M059J (cell line): ENCODE data around the gene ING5. TPM values are rescaled to one million over a fixed set of nuclear protein-coding genes. Genes with fewer than 3 reads are reported as not detected.
"Not testable (repeated sequence)": the region's sequence is repeated elsewhere in the genome, so short reads cannot be mapped to it uniquely, and the experiment has no call there.

Experiments
- DNase-seq: peaks from one replicate; pipeline ENCODE4 v3.0.0-alpha.2; 2012; ENCODE audit warnings: low read depth
- total RNA-seq: library from RNA; depleted of rRNA; stranded (reverse); fragments of >200 nt; shearing (Covaris generic); gene quantifications from 2 replicates; pipeline ENCODE4 v1.2.3, GENCODE V29; 2014

ING5 gene
- total RNA-seq, 1 experiment from 2014 or later: 11.0 TPM

DNA sequence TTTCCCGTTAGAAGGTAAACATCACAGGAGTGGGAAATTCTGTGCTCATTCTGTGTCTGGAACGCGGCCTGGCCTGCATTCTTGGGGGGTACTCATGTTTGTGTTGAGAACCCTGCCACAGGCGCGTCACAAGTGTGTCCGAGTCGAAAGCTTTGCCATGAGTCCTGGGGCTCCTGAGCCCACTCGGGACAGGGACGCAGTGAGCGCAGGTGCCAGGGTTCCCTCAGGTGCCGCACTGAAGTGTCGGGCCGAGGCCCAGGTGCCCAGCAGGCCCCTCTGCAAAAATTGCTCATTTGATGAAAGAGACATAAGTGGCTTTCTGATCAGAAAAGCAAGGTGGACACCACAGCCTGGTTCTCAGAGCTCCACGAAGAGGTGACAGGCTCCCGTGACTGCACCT is 37.3 kb downstream of the ING5 start:
- no peak for DNase-seq

DNA sequence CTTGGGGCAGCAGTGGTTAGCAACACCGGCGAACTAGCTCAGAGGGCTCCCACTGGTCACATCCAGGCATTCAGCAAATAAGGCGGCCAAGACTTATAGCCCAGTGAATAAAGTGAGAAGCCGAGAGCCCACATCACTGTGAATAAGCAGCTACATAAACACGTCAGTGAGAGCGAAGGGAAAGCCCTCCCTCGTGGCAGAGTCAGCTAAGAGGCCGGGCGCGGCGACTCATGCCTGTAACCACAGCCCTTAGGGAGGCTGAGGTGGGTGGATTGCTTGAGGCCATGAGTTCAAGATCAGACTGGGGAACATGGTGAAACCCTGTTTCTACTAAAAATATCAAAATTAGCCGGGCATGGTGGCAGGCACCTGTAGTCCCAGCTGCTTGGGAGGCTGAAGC is 37.8 kb downstream of the ING5 start:
- peak; percentile 49 for DNase-seq

DNA sequence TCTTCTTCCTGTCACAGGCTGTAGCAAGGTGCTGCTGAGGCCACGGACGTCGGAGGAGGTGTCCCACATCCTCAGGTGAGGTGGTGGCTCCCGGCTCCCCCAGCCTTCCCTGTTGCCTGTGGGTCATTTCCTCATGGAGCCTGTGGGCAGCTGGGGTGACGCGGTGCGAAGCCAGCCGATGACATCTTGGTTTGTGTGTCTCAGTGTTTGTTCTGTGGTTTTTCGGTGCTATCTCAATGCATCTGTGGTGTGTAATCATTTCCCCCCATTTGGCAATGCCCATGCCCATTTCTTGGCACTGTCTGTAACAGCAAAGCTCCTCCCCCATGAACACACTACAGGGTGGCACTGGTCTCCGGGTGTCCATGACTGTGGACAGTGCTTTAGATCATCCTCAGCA is 39.2 kb downstream of the ING5 start:
- DNase-seq: peak; percentile 77

GRCh38 chr2:241742320-241742939 is 40.6 kb downstream of the ING5 start:
- DNase-seq: no peak

GRCh38 chr2:241743008-241743407 is 41.2 kb downstream of the ING5 start:
- not testable (repeated sequence) for DNase-seq

DNA sequence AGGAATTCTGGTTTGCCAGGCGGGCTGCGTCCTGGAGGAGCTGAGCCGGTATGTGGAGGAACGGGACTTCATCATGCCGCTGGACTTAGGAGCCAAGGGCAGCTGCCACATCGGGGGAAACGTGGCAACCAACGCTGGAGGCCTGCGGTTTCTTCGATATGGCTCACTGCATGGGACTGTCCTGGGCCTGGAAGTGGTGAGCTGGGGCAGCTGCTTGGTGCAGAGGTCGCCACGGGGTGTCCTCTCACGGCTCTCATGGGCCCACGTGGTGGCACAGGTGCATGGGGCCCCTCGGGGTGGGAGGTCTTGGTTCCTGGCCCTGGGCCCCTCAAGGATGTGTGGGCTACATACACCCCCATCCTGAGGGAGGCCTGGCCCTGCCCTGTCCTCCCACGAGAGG is 41.8 kb downstream of the ING5 start:
- no peak for DNase-seq

DNA sequence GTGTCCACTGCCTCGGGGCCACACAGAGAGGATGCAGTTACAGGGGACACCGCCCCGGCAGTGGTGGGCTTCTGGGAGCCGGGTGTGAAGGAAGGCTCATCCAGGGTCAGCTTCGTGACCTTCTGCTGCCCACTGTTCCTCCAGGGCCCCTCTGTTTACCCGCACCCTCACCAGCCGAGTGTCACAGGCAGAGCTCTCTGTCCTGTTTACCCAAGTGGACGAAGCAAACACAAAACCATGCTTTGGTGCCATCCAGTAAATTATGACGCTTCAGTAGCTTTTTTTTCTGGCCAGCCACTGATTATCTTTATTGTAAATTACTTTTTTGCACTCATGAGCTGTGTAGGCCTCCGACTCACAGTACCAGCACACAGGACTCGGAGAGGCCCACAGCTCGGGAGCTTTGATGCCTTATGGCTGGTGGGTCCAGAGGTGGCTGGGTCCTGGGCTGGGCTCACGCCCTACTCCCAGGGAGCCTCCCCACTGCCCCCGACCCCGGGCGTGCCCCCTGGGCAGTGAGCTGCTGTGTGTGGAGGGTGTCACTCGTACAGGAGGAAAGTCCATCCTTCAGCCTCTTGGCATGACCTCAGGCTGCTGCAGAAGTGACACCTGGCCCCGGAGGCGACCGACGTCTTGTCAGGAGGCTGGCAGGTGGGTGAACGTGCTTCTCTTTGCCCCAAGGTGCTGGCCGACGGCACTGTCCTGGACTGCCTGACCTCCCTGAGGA is 42.4 kb downstream of the ING5 start:
- DNase-seq: no peak

DNA sequence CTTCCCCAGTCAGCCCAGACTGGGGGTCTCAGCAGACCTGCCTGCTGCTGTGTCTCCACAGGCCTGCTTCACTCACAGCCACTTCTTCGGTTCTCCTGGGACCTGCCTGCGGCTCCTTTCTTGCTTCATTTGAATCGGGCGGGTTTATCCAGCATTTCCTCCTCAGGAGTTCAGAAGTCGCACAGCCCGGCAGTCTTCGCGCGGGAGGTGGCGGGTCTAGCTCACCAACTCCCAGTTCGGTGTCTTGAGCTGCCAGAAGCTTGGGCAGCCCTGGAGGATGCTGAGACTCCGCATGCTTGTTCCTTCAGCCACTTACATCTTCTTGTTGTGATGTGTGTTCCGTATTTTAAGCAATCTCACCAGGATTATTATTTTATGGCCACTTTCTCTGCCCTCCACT is 43.4 kb downstream of the ING5 start:
- no peak for DNase-seq

DNA sequence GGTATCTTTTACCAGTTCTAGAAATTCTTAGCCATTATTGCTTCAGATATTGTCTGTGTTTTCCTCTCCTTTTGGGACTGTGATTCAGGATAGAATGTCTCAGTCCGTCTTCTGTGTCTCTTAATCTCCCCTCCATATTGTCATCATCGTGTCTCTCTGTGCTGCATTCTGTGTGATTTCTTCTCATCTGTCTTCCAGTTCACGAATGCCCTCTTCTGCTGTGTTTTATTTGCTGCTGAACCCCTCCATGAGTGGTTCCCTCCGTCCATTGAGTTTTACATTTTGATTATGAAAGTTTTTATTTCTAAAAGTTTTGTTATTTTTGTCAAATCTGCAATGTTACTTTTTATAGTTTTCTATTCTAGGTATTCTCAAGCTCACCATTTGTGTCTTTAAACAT is 44.2 kb downstream of the ING5 start:
- no peak for DNase-seq

DNA sequence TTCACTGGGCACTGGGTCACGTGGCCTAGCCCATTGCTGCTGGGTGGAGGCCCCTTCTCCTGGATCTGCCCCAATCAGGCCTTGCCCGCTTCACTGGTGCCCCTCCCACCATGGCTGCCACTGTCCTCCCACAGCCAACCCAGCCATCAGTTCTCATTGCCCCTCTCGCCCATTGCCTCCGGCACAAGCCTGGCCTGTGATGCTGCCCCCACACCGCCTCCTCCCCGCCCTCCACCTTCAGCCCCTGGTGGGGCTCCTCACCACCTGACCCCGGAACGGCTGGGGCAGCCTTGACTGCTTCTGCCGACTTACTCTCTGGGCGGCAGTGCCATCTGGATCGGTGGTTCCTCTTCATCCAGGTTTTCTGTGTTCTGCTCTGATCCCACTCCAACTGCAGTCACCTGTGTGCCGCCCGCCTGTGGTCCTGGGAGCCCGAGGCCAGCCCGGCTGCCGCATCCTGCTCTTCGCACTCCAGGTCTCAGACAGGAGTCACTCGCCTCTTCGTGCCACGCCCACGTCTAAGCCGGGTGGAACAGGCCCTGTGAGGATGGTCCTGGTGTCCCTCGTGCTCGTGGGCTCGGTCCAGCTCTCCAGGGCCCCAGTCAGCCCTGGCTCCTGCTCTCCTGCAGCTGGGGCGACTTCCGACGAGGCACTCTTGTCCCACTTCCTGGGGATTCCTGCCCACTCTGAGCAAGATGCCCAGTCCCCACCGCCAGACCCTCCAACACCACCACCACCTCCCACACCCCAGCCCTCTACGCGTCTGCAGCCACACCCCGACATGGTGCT is 46.8 kb downstream of the ING5 start:
- DNase-seq: no peak

DNA sequence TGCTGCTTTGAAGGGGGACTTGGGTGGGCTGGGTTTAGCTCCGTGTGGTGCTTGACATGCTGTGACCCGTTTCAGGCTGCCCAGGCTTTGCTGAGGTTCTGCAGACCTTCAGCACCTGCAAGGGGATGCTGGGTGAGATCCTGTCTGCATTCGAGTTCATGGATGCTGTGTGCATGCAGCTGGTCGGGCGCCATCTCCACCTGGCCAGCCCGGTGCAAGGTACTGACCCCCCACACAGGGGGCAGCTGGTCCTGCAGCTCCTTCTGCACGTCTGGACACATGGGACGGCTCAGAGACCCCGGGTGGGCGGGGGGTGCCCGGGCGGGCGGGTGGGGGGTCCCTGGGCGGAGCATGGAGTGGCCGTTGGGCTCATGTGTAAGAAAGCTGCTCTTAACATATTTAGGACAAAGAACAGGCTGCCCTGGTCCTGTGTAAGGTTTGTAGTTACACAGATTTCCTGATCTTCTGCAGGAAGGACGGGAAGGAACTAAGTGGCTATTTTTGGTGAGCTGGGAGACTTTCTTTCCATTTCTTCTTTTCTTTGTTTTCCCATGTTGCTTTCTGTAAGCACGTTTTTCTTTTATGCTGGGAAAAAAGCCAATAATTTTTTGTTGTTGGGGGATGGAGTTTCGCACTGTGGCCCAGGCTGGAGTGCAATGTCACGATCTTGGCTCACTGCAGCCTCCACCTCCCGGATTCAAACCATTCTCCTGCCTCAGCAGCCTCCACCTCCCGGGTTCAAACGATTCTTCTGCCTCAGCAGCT is 48.4 kb downstream of the ING5 start:
- DNase-seq: no peak

- DNase-seq: no peak
Measured at GRCh38 chr2:241751152-241751551, 49.3 kb downstream of the ING5 start.

DNA sequence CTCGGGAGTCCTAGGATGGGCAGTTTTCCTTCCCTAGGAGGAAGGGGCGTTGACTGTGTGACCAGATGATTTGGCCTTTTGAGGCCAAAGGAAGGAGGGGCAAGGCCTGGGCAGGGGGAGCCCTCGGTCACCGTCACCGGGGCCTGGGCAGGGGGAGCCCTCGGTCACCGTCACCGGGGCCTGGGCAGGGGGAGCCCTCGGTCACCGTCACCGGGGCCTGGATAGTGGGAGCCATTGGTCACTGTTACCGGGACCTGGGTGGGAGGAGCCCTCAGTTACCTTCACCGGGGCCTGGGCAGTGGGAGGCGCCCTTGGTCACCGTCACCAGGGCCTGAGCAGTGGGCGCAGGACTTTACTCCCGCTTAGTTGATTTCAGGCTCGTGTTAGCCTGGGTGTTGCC is 49.9 kb downstream of the ING5 start:
- DNase-seq: no peak

GRCh38 chr2:241752253-241752652 is 50.4 kb downstream of the ING5 start:
- no peak for DNase-seq

- DNase-seq: no peak
Measured at GRCh38 chr2:241752689-241753276, 50.9 kb downstream of the ING5 start.

DNA sequence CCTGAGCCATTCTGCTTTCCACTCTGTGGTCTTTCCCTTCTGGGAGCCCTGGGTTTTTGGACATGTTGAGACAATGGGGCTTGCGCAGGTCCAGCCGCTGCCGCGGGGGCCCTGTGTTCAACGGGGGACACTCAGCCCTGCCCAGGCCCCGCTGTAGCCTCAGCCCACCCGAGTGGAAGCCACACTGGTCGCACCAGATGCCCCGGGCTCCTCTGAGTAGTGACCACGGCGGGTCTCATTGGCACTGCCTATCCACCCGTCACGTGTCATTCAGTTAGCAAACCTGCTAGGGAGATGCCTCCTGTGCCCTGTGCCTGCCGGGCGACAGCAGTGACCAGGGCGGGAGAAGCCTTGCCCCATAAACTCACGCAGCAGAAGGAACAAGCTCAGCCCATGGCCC is 51.7 kb downstream of the ING5 start:
- DNase-seq: no peak

GRCh38 chr2:241754042-241754441 is 52.2 kb downstream of the ING5 start:
- DNase-seq: no peak

DNA sequence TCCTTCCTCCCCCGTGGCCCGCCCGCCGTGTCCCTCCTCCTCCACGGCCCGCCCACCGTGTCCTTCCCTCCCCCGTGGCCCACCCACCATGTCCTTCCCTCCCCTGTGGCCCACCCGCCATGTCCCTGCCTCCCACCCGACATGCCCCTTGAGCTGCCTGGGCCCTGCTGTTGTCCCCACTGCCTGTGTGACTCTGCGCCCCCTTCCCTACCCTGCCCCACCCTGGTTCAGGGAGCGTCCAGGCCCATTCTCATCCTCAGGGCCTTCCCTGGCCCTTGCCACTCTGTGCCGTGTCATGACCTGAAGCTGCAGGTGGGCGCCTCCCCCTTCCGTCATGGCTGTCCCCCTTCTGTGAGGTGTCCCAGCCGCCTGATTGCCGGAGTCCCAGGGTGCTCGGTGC is 53.3 kb downstream of the ING5 start:
- no peak for DNase-seq

- no peak for DNase-seq
Measured at GRCh38 chr2:241755777-241756176, 53.9 kb downstream of the ING5 start.

GRCh38 chr2:241759067-241759807 is 57.4 kb downstream of the ING5 start:
- DNase-seq: no peak

DNA sequence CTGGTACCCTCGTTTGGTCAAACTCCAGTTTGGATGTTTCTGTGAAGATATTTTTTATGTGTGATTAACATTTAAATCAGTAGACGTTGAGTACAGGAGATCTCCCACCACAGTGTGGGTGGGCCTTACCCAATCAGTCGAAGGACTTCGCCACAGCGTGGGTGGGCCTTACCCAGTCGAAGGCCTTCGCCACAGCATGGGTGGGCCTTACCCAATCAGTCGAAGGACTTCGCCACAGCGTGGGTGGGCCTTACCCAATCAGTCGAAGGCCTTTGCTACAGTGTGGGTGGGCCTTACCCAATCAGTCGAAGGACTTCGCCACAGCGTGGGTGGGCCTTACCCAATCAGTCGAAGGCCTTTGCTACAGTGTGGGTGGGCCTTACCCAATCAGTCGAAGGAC is 58.1 kb downstream of the ING5 start:
- not testable (repeated sequence) for DNase-seq
